H9 (cell line): ENCODE results near the gene ERAP2. TPM values are rescaled to one million over a fixed set of nuclear protein-coding genes. Genes with fewer than 3 reads are reported as not detected.
"Not testable (repeated sequence)": the region's sequence is repeated elsewhere in the genome, so short reads cannot be mapped to it uniquely, and the experiment has no call there.

Source experiments
- DNase-seq: peaks from one replicate; pipeline ENCODE4 v3.0.0-alpha.2; 2017
- H2AFZ ChIP-seq: one replicate; pipeline ENCODE4 v1.6.1; 2013; ENCODE audit warnings: mild to moderate bottlenecking, low read length, control low read depth, moderate library complexity
- H2AK5ac ChIP-seq: 2 replicates; pipeline ENCODE4 v1.6.1; 2013; ENCODE audit warnings: low read length, control low read depth, mixed read lengths; ENCODE audit not compliant: insufficient read length
- H2BK120ac ChIP-seq: one replicate; pipeline ENCODE4 v1.6.1; 2013; ENCODE audit warnings: low read depth, mild to moderate bottlenecking, low read length, control low read depth, inconsistent platforms; ENCODE audit not compliant: poor library complexity, severe bottlenecking
- H2BK12ac ChIP-seq: 2 replicates; pipeline ENCODE4 v1.6.1; 2013; ENCODE audit warnings: low read length, control low read depth, mixed read lengths, low read depth; ENCODE audit not compliant: insufficient read length
- H2BK15ac ChIP-seq: 2 replicates; pipeline ENCODE4 v1.6.1; 2013; ENCODE audit warnings: low read depth, low read length, control low read depth
- H2BK20ac ChIP-seq: one replicate; pipeline ENCODE4 v1.6.1; 2013; ENCODE audit warnings: low read depth, mild to moderate bottlenecking, low read length, control low read depth, inconsistent platforms; ENCODE audit not compliant: poor library complexity, severe bottlenecking
- H2BK5ac ChIP-seq: 2 replicates; pipeline ENCODE4 v1.6.1; 2013; ENCODE audit warnings: low read length, control low read depth, mixed read lengths; ENCODE audit not compliant: insufficient read length
- H3K14ac ChIP-seq: 2 replicates; pipeline ENCODE4 v1.6.1; 2013; ENCODE audit warnings: low read length, control low read depth; ENCODE audit not compliant: insufficient read depth
- H3K18ac ChIP-seq: 2 replicates; pipeline ENCODE4 v1.6.1; 2013; ENCODE audit warnings: low read depth, mild to moderate bottlenecking, mixed read lengths, low read length, control low read depth; ENCODE audit not compliant: insufficient read length
- H3K23ac ChIP-seq: 2 replicates; pipeline ENCODE4 v1.6.1; 2013; ENCODE audit warnings: low read length, control low read depth, mixed read lengths, low read depth; ENCODE audit not compliant: insufficient read length
- H3K23me2 ChIP-seq: 2 replicates; pipeline ENCODE4 v1.6.1; 2013; ENCODE audit warnings: low read depth, mild to moderate bottlenecking, mixed read lengths, low read length, control low read depth; ENCODE audit not compliant: insufficient read length, poor library complexity, severe bottlenecking
- H3K27ac ChIP-seq: 2 replicates; pipeline ENCODE4 v1.5.1; 2013; ENCODE audit warnings: low read length, control low read depth, mixed read lengths, low read depth; ENCODE audit not compliant: insufficient read length
- H3K27me3 ChIP-seq: 2 replicates; pipeline ENCODE4 v1.6.1; 2013; ENCODE audit warnings: low read length, control low read depth, inconsistent platforms; ENCODE audit not compliant: insufficient read depth
- H3K4ac ChIP-seq: 2 replicates; pipeline ENCODE4 v1.6.1; 2013; ENCODE audit warnings: low read depth, mild to moderate bottlenecking, control low read depth, inconsistent platforms, low read length, moderate library complexity
- H3K4me1 ChIP-seq: 2 replicates; pipeline ENCODE4 v1.6.1; 2013; ENCODE audit warnings: low read length, control low read depth, inconsistent platforms; ENCODE audit not compliant: insufficient read depth
- H3K4me2 ChIP-seq: 2 replicates; pipeline ENCODE4 v1.6.1; 2013; ENCODE audit warnings: low read length, control low read depth, mixed read lengths; ENCODE audit not compliant: insufficient read length, insufficient read depth
- H3K56ac ChIP-seq: 2 replicates; pipeline ENCODE4 v1.6.1; 2013; ENCODE audit warnings: low read depth, mild to moderate bottlenecking, mixed read lengths, low read length, control low read depth; ENCODE audit not compliant: insufficient read length
- H3K79me1 ChIP-seq: 2 replicates; pipeline ENCODE4 v1.6.1; 2013; ENCODE audit warnings: low read depth, mild to moderate bottlenecking, moderate library complexity, low read length, control low read depth, inconsistent platforms; ENCODE audit not compliant: insufficient read depth, poor library complexity, severe bottlenecking
- H3K79me2 ChIP-seq: 2 replicates; pipeline ENCODE4 v1.6.1; 2013; ENCODE audit warnings: low read length, control low read depth, inconsistent platforms; ENCODE audit not compliant: insufficient read depth
- H3K9ac ChIP-seq: 2 replicates; pipeline ENCODE4 v1.6.1; 2013; ENCODE audit warnings: low read length, control low read depth, mixed read lengths; ENCODE audit not compliant: insufficient read length; ENCODE audit errors: extremely low read depth
- H3K9me3 ChIP-seq: one replicate; pipeline ENCODE4 v1.6.1; 2013; ENCODE audit warnings: low read depth, low read length, inconsistent platforms; ENCODE audit not compliant: control insufficient read depth
- H3T11ph ChIP-seq: one replicate; pipeline ENCODE4 v1.6.1; 2013; ENCODE audit warnings: mild to moderate bottlenecking, low read length, control low read depth, inconsistent platforms
- H4K20me1 ChIP-seq: one replicate; pipeline ENCODE4 v1.6.1; 2013; ENCODE audit not compliant: control insufficient read depth, insufficient read length, insufficient read depth
- H4K5ac ChIP-seq: 2 replicates; pipeline ENCODE4 v1.6.1; 2013; ENCODE audit warnings: low read depth, mild to moderate bottlenecking, mixed read lengths, low read length, control low read depth; ENCODE audit not compliant: insufficient read length
- H4K8ac ChIP-seq: replicated peaks from 2 replicates; pipeline ENCODE4 v1.6.1; 2013; ENCODE audit warnings: low read length, control low read depth, mixed read lengths, low read depth; ENCODE audit not compliant: insufficient read length
- H4K91ac ChIP-seq: 2 replicates; pipeline ENCODE4 v1.6.1; 2013; ENCODE audit warnings: low read depth, mild to moderate bottlenecking, moderate library complexity, mixed read lengths, low read length, control low read depth; ENCODE audit not compliant: insufficient read length
- H3K27ac Mint-ChIP-seq, 3 experiments: 2 replicates in 2 of 3; 3 replicates in 1 of 3; pipeline ENCODE4 v1.8.0; 2020 to 2021; ENCODE audit warnings: mixed read lengths in 3 of 3, mild to moderate bottlenecking in 1 of 3, moderate library complexity in 1 of 3
- H3K27me3 Mint-ChIP-seq: 2 replicates; pipeline ENCODE4 v1.8.0; 2021; ENCODE audit warnings: low read depth, mild to moderate bottlenecking, moderate library complexity, mixed read lengths
- H3K36me3 Mint-ChIP-seq, 3 experiments: 2 replicates in 2 of 3; 3 replicates in 1 of 3; pipeline ENCODE4 v1.8.0; 2020 to 2021; ENCODE audit warnings: low read depth in 3 of 3, mixed read lengths in 3 of 3; ENCODE audit not compliant: insufficient read depth in 1 of 3
- H3K4me1 Mint-ChIP-seq, 2 experiments: 2 replicates each; pipeline ENCODE4 v1.8.0; 2020; ENCODE audit warnings: mixed read lengths in 2 of 2
- H3K4me3 Mint-ChIP-seq, 2 experiments: 2 replicates in 1 of 2; 3 replicates in 1 of 2; pipeline ENCODE4 v1.8.0; 2020 to 2021; ENCODE audit warnings: mild to moderate bottlenecking in 2 of 2, mixed read lengths in 2 of 2, moderate library complexity in 1 of 2
- H3K9me3 Mint-ChIP-seq, 2 experiments: 2 replicates in 1 of 2; 3 replicates in 1 of 2; pipeline ENCODE4 v1.8.0; 2020; ENCODE audit warnings: mild to moderate bottlenecking in 2 of 2, mixed read lengths in 2 of 2, moderate library complexity in 1 of 2
- WGBS: extraction: QIAGEN DNeasy Blood & Tissue Kit; methylation state at CpG from one replicate; pipeline ENCODE4 v1.1.7; 2013; ENCODE audit warnings: missing lambda C conversion rate, low lambda C conversion rate, mixed read lengths; ENCODE audit not compliant: insufficient read length; ENCODE audit errors: extremely low coverage; 5-methylcytosine and 5-hydroxymethylcytosine counted together
- total RNA-seq: library from RNA; stranded (reverse); gene quantifications from 2 replicates; pipeline ENCODE4 v1.2.1, GENCODE V29; 2021
- TF ChIP-seq, protein P1 (sequence below): fragments of 200-600 bp; sonication (generic); conservative IDR thresholded peaks from 3 replicates; pipeline ENCODE4 v1.8.0; 2021; ENCODE audit warnings: antibody characterized with exemption, mild to moderate bottlenecking

Gene ERAP2
- total RNA-seq, 1 experiment from 2014 or later: 0.09 TPM

DNA sequence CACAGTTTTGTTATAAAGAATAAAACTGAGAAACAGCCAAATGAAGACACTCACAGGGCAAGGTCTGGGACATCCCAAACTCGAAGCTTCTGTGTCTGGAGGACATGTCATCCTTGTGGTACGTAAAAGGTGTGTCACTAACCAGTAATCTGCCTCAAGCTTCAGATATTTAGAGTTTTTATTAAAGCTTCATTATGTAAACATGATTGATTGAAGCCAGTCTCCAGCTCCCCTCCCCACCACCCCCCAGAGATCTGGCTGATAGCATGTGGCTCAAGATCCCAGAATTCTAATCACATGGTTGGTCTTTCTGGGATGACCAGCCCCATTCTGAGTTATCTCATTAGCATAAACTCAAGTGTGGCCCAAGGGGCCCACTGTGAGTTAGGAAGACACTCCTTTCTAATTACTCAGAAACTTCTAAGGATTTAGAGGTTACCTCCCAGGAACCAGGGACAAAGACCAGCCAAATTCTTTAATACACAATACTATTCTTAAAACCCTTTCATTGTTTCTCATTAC is 37.2 kb upstream of the ERAP2 start:
- H2BK5ac ChIP-seq: no peak overlapping the region
- Mint-ChIP-seq H3K4me1 (peaks cover 0 to 7% of the 10 kb centered on the region in 2 experiments; a peak in 2 of 4 replicates), H3K4me3 (no peak overlapping the region), H3K9me3 (no peaks in the 10 kb centered on the region; a peak in 1 of 5 replicates), H3K36me3 (no peaks in the 10 kb centered on the region), H3K27ac (no peak overlapping the region), H3K27me3 (no peaks in the 10 kb centered on the region)
- no peak overlapping the region for H2BK120ac ChIP-seq
- no peak overlapping the region for H3K56ac ChIP-seq
- H2AFZ ChIP-seq: no peak overlapping the region
- H3K79me1 ChIP-seq: no peaks in the 10 kb centered on the region
- no peak overlapping the region for H2BK12ac ChIP-seq
- no peaks in the 10 kb centered on the region for H3K79me2 ChIP-seq
- H3K9me3 ChIP-seq: no peaks in the 10 kb centered on the region
- no peak overlapping the region for H3K9ac ChIP-seq
- no peak overlapping the region for H3K4me2 ChIP-seq
- H3K23ac ChIP-seq: no peak overlapping the region
- H3K23me2 ChIP-seq: no peaks in the 10 kb centered on the region
- H3K14ac ChIP-seq: no peak overlapping the region
- no peak overlapping the region for H3K4ac ChIP-seq
- no CpG with 5 or more reads among the region's 2 CpGs for WGBS
- H4K8ac ChIP-seq: no peak overlapping the region
- no peak overlapping the region for H3T11ph ChIP-seq
- H3K4me1 ChIP-seq: no peaks in the 10 kb centered on the region
- H4K20me1 ChIP-seq: no peaks in the 10 kb centered on the region
- H3K27ac ChIP-seq: no peak overlapping the region
- no peak overlapping the region for H2AK5ac ChIP-seq
- H4K5ac ChIP-seq: no peak overlapping the region
- no peaks in the 10 kb centered on the region for H3K27me3 ChIP-seq
- H3K18ac ChIP-seq: no peak overlapping the region
- no peak overlapping the region for H2BK20ac ChIP-seq
- TF ChIP-seq, protein P1, sequence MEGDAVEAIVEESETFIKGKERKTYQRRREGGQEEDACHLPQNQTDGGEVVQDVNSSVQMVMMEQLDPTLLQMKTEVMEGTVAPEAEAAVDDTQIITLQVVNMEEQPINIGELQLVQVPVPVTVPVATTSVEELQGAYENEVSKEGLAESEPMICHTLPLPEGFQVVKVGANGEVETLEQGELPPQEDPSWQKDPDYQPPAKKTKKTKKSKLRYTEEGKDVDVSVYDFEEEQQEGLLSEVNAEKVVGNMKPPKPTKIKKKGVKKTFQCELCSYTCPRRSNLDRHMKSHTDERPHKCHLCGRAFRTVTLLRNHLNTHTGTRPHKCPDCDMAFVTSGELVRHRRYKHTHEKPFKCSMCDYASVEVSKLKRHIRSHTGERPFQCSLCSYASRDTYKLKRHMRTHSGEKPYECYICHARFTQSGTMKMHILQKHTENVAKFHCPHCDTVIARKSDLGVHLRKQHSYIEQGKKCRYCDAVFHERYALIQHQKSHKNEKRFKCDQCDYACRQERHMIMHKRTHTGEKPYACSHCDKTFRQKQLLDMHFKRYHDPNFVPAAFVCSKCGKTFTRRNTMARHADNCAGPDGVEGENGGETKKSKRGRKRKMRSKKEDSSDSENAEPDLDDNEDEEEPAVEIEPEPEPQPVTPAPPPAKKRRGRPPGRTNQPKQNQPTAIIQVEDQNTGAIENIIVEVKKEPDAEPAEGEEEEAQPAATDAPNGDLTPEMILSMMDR: no peak
- H4K91ac ChIP-seq: no peak overlapping the region
- H2BK15ac ChIP-seq: no peak overlapping the region
- no peak for DNase-seq

DNA sequence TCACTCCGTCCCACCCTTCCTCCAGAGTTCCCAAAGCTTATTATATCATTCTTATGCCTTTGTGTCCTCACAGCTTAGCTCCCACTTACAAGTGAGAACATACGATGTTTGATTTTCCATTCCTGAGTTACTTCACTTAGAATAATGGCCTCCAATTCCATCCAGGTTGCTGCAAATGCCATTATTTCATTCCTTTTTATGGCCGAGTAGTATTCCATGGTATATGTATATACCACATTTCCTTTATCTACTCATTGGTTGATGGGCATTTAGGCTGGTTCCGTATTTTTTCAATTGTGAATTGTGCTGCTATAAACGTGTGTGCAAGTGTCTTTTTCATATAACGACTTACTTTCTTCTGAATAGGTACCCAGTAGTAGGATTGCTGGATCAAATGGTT is 34.4 kb upstream of the ERAP2 start:
- H3K27me3 Mint-ChIP-seq, H3K23ac ChIP-seq, H3K4ac ChIP-seq, H4K5ac ChIP-seq, H3K23me2 ChIP-seq, H2AK5ac ChIP-seq, H3K36me3 Mint-ChIP-seq, H2BK20ac ChIP-seq, H3K56ac ChIP-seq, H4K91ac ChIP-seq, H3K14ac ChIP-seq, H3K4me2 ChIP-seq, H3K79me2 ChIP-seq, H3K27ac ChIP-seq, H2BK5ac ChIP-seq, H3T11ph ChIP-seq, H3K9me3 ChIP-seq, H3K18ac ChIP-seq, H3K9ac ChIP-seq, H3K9me3 Mint-ChIP-seq, H3K27me3 ChIP-seq, H4K8ac ChIP-seq, H3K4me3 Mint-ChIP-seq, H3K4me1 Mint-ChIP-seq, H4K20me1 ChIP-seq, H2AFZ ChIP-seq, H2BK120ac ChIP-seq, H3K79me1 ChIP-seq, DNase-seq, H3K4me1 ChIP-seq, H2BK15ac ChIP-seq, H2BK12ac ChIP-seq: not testable (repeated sequence)
- WGBS: no CpG with 5 or more reads among the region's 6 CpGs
- H3K27ac Mint-ChIP-seq: peak overlapping the region in 1 of 3 experiments; percentile 18; a peak in 1 of 7 replicates
